Activated CD4-positive, alpha-beta T cell treated with anti-CD3 and anti-CD28 coated beads, Interleukin-2, Interleukin-6, amounts not matched to agents 100 ng/mL and 50 ng/mL, durations not matched to agents 16 hours and 8 hours (primary cell): Measurements from ENCODE around the gene ZCWPW1.
A peak's percentile ranks its signal among the peaks of the same experiment; 100 is the strongest.

ENCODE experiments used
- DNase-seq: peaks from one replicate; pipeline ENCODE4 v3.0.0-alpha.2; 2020

ZCWPW1 gene

GRCh38 chr7:100428199-100428966 is at the start of gene ZCWPW1:
Gene ZCWPW1 (minus strand): TSS chr7:100428703. CDS start chr7:100420649, 8,054 bp downstream.
- DNase-seq: peak; percentile 98

- no peak for DNase-seq
These were observed 49.4 kb upstream of the ZCWPW1 start for GRCh38 chr7:100477871-100478267.

- peak; percentile 59 for DNase-seq
These were observed 48.7 kb upstream of the ZCWPW1 start for GRCh38 chr7:100476903-100477870.

GRCh38 chr7:100476101-100476780 is 47.7 kb upstream of the ZCWPW1 start:
- no peak for DNase-seq

GRCh38 chr7:100475549-100475948 is 47.0 kb upstream of the ZCWPW1 start:
- DNase-seq: no peak

- peak; percentile 19 for DNase-seq
These were observed 44.5 kb upstream of the ZCWPW1 start for GRCh38 chr7:100472854-100473499.

GRCh38 chr7:100472121-100472851 is 43.8 kb upstream of the ZCWPW1 start:
- no peak for DNase-seq

GRCh38 chr7:100471021-100471420 is 42.5 kb upstream of the ZCWPW1 start:
- DNase-seq: no peak

GRCh38 chr7:100469227-100470044 is 40.9 kb upstream of the ZCWPW1 start:
- peak; percentile 87 for DNase-seq

GRCh38 chr7:100467638-100468373 is 39.3 kb upstream of the ZCWPW1 start:
- no peak for DNase-seq

- DNase-seq: no peak
These were observed 38.4 kb upstream of the ZCWPW1 start for GRCh38 chr7:100466653-100467605.

GRCh38 chr7:100465702-100466311 is 37.3 kb upstream of the ZCWPW1 start:
- DNase-seq: no peak

- no peak for DNase-seq
These were observed 36.8 kb upstream of the ZCWPW1 start for GRCh38 chr7:100465299-100465698.

GRCh38 chr7:100464791-100465190 is 36.3 kb upstream of the ZCWPW1 start:
- DNase-seq: no peak

- DNase-seq: no peak
These were observed 35.7 kb upstream of the ZCWPW1 start, which contains the start of gene SPACDR for GRCh38 chr7:100464210-100464660. Gene SPACDR (minus strand): TSS chr7:100464260. CDS start chr7:100464025, 235 bp downstream.

- DNase-seq: no peak
These were observed 28.5 kb upstream of the ZCWPW1 start for GRCh38 chr7:100457033-100457432.

- DNase-seq: no peak
These were observed 28.1 kb upstream of the ZCWPW1 start for GRCh38 chr7:100456562-100456961.

GRCh38 chr7:100455206-100455605 is 26.7 kb upstream of the ZCWPW1 start:
- DNase-seq: no peak
